ENCODE measurements around the gene RPL14. TPM values are rescaled to one million over a fixed set of nuclear protein-coding genes. Genes with fewer than 3 reads are reported as not detected.

Gene RPL14
- total and polyA plus RNA-seq, 4 donors, result 82.6 to 383 (median 185) TPM

DNA sequence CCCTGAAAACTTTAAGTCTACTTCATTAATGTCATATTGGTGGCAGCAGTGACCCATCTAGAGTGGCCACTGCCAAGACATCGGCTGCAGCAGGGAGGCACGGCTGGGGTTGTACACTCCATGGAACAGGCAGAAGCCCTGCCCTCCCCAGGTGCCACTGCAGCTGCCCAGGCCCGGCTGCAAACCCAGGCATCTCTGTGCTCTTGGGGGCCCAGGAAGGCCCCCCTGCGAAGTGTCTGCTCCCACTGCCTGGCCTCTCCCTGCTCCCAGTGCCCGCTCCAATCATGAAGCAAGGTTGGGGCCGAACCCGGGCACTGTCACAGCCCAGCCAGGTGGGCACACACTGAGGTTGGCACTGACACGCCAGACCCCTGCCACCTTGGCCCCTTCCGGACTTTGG, 12.1 kb upstream of the RPL14 start (continued):
- TF ChIP-seq REST (IDR thresholded peaks at IDR 0.05) (no peak), EGR1 (IDR thresholded peaks at IDR 0.05; ENCODE audit: low read depth in 2 of 2) (no peak), RXRA (IDR thresholded peaks at IDR 0.05) (no peak), ATF3 (IDR thresholded peaks at IDR 0.05) (no peak), FOXA1 (IDR thresholded peaks at IDR 0.05) (no peak), RAD21 (IDR thresholded peaks at IDR 0.05) (no peak), HNF4A (conservative IDR thresholded peaks at IDR 0.05) (no peak), NR2F2 (IDR thresholded peaks at IDR 0.05) (no peak), TAF1 (conservative IDR thresholded peaks at IDR 0.05) (no peak)

GRCh38 chr3:40445880-40446279, 11.3 kb upstream of the RPL14 start:
- no peak for DNase-seq (ENCODE audit: low spot score)
- TF ChIP-seq JUND (IDR thresholded peaks at IDR 0.05), result no peak
- TF ChIP-seq FOXA1 (IDR thresholded peaks at IDR 0.05), result no peak
- TF ChIP-seq NR2F2 (IDR thresholded peaks at IDR 0.05), result no peak
- TF ChIP-seq ZBTB33 (IDR thresholded peaks at IDR 0.05), result no peak

DNA sequence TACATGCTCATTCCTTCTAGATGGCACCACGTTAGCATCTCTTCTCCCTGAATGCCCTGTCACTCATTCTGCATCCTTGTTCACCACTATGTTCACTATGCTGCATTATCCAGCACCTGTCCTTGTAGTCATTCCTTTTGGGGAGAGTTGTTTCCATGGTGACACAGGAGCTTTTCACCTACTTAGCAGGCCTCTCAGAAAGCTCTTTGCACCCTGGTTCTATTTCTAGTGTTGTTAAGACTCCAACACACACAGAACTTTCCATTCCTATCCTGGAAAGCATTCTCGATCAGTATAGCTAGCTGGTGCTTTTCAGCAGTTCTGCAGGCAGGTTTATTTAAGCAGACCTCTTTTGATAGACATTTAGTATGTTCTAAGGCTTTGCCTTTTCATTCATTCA, 6.7 kb upstream of the RPL14 start:
- H3K9me3 ChIP-seq (ENCODE audit: control insufficient read depth in 4 of 4, low read length in 3 of 4), result no peaks in the 10 kb centered on the region
- DNase-seq (ENCODE audit: low spot score), result no peak
- H3K4me3 ChIP-seq (ENCODE audit: low read depth in 1 of 3, low read length in 3 of 3), result no peak overlapping the region
- TF ChIP-seq MAX (IDR thresholded peaks at IDR 0.05) (no peak), FOXA2 (IDR thresholded peaks at IDR 0.05) (no peak)
- peaks cover 0 to 22% (median 14%) of the 10 kb centered on the region in 4 donors for H3K4me1 ChIP-seq (ENCODE audit: control insufficient read depth in 4 of 4, insufficient read depth in 4 of 4, low read length in 3 of 4)
- peaks cover 0 to 10% (median 8%) of the 10 kb centered on the region in 4 donors for H3K36me3 ChIP-seq (ENCODE audit: control insufficient read depth in 4 of 4, insufficient read depth in 3 of 4, low read depth in 1 of 4, low read length in 3 of 4)
- no peak overlapping the region for H3K9ac ChIP-seq (ENCODE audit: low read depth in 1 of 2, low read length in 2 of 2)
- no peak overlapping the region for H3K27ac ChIP-seq (ENCODE audit: low read depth in 1 of 2, low read length in 2 of 2)
- H3K27me3 ChIP-seq (ENCODE audit: control insufficient read depth in 4 of 4, insufficient read depth in 4 of 4, low read length in 3 of 4), result no peaks in the 10 kb centered on the region
- 96% methylated on average over 2 of the region's 2 CpGs for WGBS

More at GRCh38 chr3:40445880-40446279, 11.3 kb upstream of the RPL14 start:
- WGBS, result 73% methylated on average over 4 of the region's 4 CpGs
- H3K27ac ChIP-seq (ENCODE audit: low read depth in 1 of 2, low read length in 2 of 2), result no peak overlapping the region
- H3K9ac ChIP-seq (ENCODE audit: low read depth in 1 of 2, low read length in 2 of 2), result no peak overlapping the region
- no peaks in the 10 kb centered on the region for H3K27me3 ChIP-seq (ENCODE audit: control insufficient read depth in 4 of 4, insufficient read depth in 4 of 4, low read length in 3 of 4)
- no peaks in the 10 kb centered on the region for H3K4me1 ChIP-seq (ENCODE audit: control insufficient read depth in 4 of 4, insufficient read depth in 4 of 4, low read length in 3 of 4)
- H3K4me3 ChIP-seq (ENCODE audit: low read depth in 1 of 3, low read length in 3 of 3), result no peak overlapping the region
- peaks cover 0 to 10% (median 8%) of the 10 kb centered on the region in 4 donors for H3K36me3 ChIP-seq (ENCODE audit: control insufficient read depth in 4 of 4, insufficient read depth in 3 of 4, low read depth in 1 of 4, low read length in 3 of 4)
- H3K9me3 ChIP-seq (ENCODE audit: control insufficient read depth in 4 of 4, low read length in 3 of 4), result no peaks in the 10 kb centered on the region
